NCI-H748 treated with DMSO at 0.1 percent for 48 hours (cell line): ENCODE data around the gene TMEM132C.

ENCODE experiments used
- DNase-seq: peaks from one replicate; lab custom pipeline; 2025; lab: John Stamatoyannopoulos, UW

TMEM132C gene

GRCh38 chr12:128338386-128339125, 71.6 kb downstream of the TMEM132C start:
- DNase-seq = no peak

GRCh38 chr12:128339126-128339520, 72.2 kb downstream of the TMEM132C start:
- no peak for DNase-seq

- DNase-seq = no peak
Observed at GRCh38 chr12:128339631-128340030, 72.7 kb downstream of the TMEM132C start.

GRCh38 chr12:128353301-128353700, 86.3 kb downstream of the TMEM132C start:
- no peak for DNase-seq

GRCh38 chr12:128356547-128356946, 89.6 kb downstream of the TMEM132C start:
- no peak for DNase-seq

- DNase-seq = no peak
Observed at GRCh38 chr12:128361400-128361995, 94.5 kb downstream of the TMEM132C start.

GRCh38 chr12:128365032-128365431, 98.1 kb downstream of the TMEM132C start:
- DNase-seq = no peak

GRCh38 chr12:128365651-128366231, 98.8 kb downstream of the TMEM132C start:
- no peak for DNase-seq

- no peak for DNase-seq
Observed at GRCh38 chr12:128367961-128368360, 101.0 kb downstream of the TMEM132C start.

GRCh38 chr12:128381541-128381940, 114.6 kb downstream of the TMEM132C start:
- DNase-seq = no peak

GRCh38 chr12:128381946-128382345, 115.0 kb downstream of the TMEM132C start:
- no peak for DNase-seq

GRCh38 chr12:128382946-128383345, 116.0 kb downstream of the TMEM132C start:
- DNase-seq = no peak

GRCh38 chr12:128383357-128383937, 116.5 kb downstream of the TMEM132C start:
- DNase-seq = no peak

GRCh38 chr12:128385736-128386135, 118.8 kb downstream of the TMEM132C start:
- no peak for DNase-seq

- peak; percentile 38 for DNase-seq
Observed at GRCh38 chr12:128387811-128388422, 120.9 kb downstream of the TMEM132C start.

GRCh38 chr12:128388461-128389000, 121.6 kb downstream of the TMEM132C start:
- DNase-seq = peak; percentile 68

- no peak for DNase-seq
Observed at GRCh38 chr12:128393346-128393745, 126.4 kb downstream of the TMEM132C start.

GRCh38 chr12:128394137-128394536, 127.2 kb downstream of the TMEM132C start:
- DNase-seq = no peak

- peak; percentile 87 for DNase-seq
Observed at GRCh38 chr12:128399253-128399652, 132.3 kb downstream of the TMEM132C start.

- peak; percentile 19 for DNase-seq
Observed at GRCh38 chr12:128402486-128403243, 135.7 kb downstream of the TMEM132C start.

GRCh38 chr12:128408669-128409068, 141.7 kb downstream of the TMEM132C start:
- no peak for DNase-seq
